ENCODE data around the gene SSH3.

The SSH3 gene

DNA sequence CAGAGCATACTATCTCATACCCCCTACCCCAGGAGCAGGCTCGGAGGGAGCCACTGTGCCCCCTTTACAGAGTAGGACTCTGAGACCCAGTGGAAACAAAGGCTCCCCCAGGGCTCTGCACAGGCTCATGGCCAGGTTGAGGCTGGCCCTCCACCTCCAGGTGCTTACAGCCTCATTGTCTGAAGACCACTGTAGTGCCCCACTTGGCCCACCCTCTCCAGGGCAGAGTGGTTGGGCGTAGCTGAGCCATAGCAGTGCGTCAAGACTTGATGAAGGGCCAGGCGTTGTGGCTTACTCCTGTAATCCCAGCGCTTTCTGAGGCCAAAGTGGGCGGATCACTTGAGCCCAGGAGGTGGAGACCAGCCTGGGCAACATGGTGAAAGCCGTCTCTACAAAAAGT lies 12.5 kb upstream of the SSH3 start:
- no peak for DNase-seq (ENCODE audit: low read depth in 2 of 2)

DNA sequence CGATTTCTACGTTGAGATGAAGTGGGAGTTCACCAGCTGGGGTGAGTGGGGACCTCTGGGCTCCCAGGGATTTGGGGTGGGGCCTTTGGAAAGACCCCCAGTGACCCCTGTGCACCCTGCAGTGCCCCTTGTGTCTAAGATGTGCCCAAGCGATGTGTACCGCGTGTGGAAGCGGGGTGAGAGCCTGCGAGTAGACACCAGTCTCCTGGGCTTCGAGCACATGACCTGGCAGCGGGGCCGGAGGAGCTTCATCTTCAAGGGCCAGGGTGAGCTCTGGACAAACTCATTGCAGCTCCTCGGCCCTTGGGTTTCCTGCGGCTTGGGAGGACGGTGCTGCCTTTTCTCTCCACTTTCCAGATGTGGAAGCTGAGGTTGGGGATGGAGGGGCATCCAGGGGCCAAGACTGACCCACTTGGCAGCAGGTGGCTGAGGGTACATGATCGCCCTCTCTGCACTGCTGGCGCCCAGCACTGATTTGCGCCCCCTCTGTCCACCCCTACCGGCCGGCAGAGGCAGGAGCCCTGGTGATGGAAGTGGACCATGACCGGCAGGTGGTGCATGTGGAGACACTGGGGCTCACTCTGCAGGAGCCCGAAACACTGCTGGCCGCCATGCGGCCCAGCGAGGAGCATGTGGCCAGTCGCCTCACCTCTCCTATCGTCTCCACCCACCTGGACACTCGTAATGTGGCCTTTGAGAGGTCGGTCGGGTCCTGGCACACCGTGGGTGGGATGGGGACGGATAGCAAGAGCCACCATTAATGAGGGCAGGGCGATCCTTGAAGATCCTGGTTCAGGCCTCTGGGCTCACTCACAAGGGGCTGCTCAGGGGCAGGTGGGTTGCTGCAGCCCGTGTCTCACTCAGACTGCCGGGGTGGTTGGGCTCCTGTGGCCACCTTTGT lies 11.6 kb upstream of the SSH3 start:
- DNase-seq (ENCODE audit: low read depth in 2 of 2): no peak

DNA sequence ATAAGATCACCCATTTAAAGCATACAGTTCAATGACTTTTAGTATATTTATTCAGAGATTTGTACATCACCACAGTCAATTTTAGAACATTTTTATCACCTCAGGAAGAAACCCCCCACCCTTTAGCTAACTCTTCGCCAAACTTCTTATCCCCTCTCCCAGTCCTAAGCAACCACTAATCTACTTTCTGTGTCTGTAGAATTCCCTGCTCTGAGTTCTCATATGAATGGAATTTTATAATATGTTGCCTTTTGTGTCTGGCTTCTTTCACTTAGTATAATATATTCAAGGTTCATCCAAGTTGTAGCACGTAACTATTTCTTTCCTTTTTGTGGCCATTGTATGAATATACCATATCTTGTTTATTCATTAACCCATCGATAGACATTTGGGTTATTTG lies 10.7 kb upstream of the SSH3 start:
- DNase-seq (ENCODE audit: low read depth in 2 of 2): no peak

- DNase-seq (ENCODE audit: low read depth in 2 of 2): no peak
These were observed 10.2 kb upstream of the SSH3 start for GRCh38 chr11:67293090-67293489.

GRCh38 chr11:67295846-67296245 lies 7.5 kb upstream of the SSH3 start:
- DNase-seq (ENCODE audit: low read depth in 2 of 2): no peak

- no peak for DNase-seq (ENCODE audit: low read depth in 2 of 2)
These were observed 4.5 kb upstream of the SSH3 start for GRCh38 chr11:67298786-67299185.

GRCh38 chr11:67299471-67300191 lies 3.7 kb upstream of the SSH3 start:
- no peak for DNase-seq (ENCODE audit: low read depth in 2 of 2)

- DNase-seq (ENCODE audit: low read depth in 2 of 2): no peak
These were observed 3.0 kb upstream of the SSH3 start for GRCh38 chr11:67300256-67300755.

GRCh38 chr11:67300756-67301312 lies 2.5 kb upstream of the SSH3 start:
- no peak for DNase-seq (ENCODE audit: low read depth in 2 of 2)

- DNase-seq (ENCODE audit: low read depth in 2 of 2): no peak
These were observed 1.9 kb upstream of the SSH3 start for GRCh38 chr11:67301313-67301921.

GRCh38 chr11:67301951-67302516 lies 1.3 kb upstream of the SSH3 start:
- no peak for DNase-seq (ENCODE audit: low read depth in 2 of 2)

GRCh38 chr11:67302571-67303131 lies 679 bp upstream of the SSH3 start:
- DNase-seq (ENCODE audit: low read depth in 2 of 2): no peak

GRCh38 chr11:67303835-67304411 lies 593 bp downstream of the SSH3 start:
- DNase-seq (ENCODE audit: low read depth in 2 of 2): no peak

DNA sequence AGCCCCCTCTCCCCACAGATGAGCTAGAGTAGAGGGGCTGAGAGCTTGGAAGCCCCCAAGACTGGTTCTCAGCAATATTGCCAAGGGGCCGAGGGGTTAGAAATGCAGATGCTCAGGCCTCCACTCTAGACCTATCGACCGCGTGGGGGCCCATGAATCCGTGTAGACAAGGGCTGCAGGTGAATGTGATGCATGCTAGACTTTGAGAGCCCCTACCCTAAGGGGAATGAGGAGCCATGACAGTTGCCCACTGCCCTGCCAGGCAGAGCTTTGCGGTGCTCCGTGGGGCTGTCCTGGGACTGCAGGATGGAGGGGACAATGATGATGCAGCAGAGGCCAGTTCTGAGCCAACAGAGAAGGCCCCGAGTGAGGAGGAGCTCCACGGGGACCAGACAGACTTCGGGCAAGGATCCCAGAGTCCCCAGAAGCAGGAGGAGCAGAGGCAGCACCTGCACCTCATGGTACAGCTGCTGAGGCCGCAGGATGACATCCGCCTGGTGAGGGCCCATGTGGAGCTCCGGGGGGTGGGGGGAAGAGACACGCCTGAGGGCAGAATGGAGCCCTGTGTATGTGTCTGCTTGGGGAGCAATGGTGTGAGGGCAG lies 1.3 kb downstream of the SSH3 start:
- DNase-seq (ENCODE audit: low read depth in 2 of 2): no peak

GRCh38 chr11:67306769-67307544 lies 3.6 kb downstream of the SSH3 start:
- DNase-seq (ENCODE audit: low read depth in 2 of 2): no peak

DNA sequence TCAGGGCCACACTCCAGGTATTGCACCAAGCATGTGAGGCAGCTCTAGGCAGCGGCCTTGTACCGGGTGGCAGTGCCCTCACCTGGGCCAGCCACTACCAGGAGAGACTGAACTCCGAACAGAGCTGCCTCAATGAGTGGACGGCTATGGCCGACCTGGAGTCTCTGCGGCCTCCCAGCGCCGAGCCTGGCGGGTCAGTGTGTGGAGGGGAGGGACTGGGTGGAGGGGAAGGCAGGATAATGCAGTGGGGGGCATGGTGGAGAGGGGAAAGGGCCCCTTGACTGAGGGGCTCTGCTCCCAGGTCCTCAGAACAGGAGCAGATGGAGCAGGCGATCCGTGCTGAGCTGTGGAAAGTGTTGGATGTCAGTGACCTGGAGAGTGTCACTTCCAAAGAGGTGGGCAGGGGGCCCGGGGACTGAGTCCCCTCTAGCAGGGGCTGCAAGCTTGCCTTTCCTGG lies 4.2 kb downstream of the SSH3 start:
- no peak for DNase-seq (ENCODE audit: low read depth in 2 of 2)

GRCh38 chr11:67308031-67308866 lies 4.9 kb downstream of the SSH3 start:
- no peak for DNase-seq (ENCODE audit: low read depth in 2 of 2)

GRCh38 chr11:67309166-67309565 lies 5.8 kb downstream of the SSH3 start:
- DNase-seq (ENCODE audit: low read depth in 2 of 2): no peak

GRCh38 chr11:67309661-67310061 lies 6.3 kb downstream of the SSH3 start:
- DNase-seq (ENCODE audit: low read depth in 2 of 2): no peak

All from stimulated activated CD4-positive, alpha-beta T cell treated with anti-CD3 and anti-CD28 coated beads, Interleukin-12 subunit alpha, Interleukin-12 subunit beta, amount 100 ng/mL, for 24 hours (primary cell).